ENCODE measurements around the gene CAMSAP3.

Gene CAMSAP3

GRCh38 chr19:7598180-7598579 is 2.5 kb downstream of the CAMSAP3 start:
- no peak overlapping the region for H3K4me3 ChIP-seq (ENCODE audit: low read depth, low read length)
- no peak for DNase-seq (ENCODE audit: low read depth)
- TF ChIP-seq, protein P1, sequence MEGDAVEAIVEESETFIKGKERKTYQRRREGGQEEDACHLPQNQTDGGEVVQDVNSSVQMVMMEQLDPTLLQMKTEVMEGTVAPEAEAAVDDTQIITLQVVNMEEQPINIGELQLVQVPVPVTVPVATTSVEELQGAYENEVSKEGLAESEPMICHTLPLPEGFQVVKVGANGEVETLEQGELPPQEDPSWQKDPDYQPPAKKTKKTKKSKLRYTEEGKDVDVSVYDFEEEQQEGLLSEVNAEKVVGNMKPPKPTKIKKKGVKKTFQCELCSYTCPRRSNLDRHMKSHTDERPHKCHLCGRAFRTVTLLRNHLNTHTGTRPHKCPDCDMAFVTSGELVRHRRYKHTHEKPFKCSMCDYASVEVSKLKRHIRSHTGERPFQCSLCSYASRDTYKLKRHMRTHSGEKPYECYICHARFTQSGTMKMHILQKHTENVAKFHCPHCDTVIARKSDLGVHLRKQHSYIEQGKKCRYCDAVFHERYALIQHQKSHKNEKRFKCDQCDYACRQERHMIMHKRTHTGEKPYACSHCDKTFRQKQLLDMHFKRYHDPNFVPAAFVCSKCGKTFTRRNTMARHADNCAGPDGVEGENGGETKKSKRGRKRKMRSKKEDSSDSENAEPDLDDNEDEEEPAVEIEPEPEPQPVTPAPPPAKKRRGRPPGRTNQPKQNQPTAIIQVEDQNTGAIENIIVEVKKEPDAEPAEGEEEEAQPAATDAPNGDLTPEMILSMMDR (IDR thresholded peaks at IDR 0.05; ENCODE audit: control insufficient read depth, extremely low read depth, insufficient read depth): no peak

GRCh38 chr19:7600721-7601120 is 5.1 kb downstream of the CAMSAP3 start:
- no peak for DNase-seq (ENCODE audit: low read depth)
- TF ChIP-seq, protein P1 (IDR thresholded peaks at IDR 0.05; ENCODE audit: control insufficient read depth, extremely low read depth, insufficient read depth): no peak
- no peak overlapping the region for H3K4me3 ChIP-seq (ENCODE audit: low read depth, low read length)

DNA sequence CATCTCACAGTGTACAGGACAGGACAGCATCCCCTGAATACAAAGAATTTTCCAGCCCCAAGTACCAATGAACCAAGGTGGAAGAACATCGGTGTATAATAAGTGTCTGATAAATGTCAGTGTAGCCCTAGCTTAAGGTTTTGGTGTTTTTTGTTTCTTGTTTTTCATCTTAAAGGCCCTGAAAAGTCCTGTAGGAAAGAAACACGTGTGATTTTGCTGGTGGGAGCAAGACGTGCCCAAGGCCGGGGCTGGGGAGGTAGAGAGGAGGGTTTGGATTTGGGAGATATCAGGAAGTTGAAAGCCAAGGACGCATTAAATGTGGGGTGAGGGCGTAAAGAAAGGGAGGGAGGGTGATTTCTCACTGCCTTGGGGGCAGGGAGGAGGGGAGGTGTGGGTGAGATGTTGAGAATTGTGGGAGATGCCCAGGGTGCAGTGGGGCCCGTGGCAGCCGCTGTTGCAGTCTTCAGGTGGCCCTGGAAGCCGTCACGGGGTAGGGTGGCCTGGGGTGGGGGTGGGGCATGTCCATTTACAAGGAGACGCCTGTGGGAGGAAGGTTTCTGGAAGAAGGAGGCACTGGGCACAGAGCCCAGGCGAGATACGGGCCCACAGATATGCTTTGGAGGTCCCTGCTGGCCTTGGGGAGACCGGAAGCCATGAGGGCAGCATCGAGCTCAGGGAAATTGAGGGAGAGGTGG is 6.7 kb downstream of the CAMSAP3 start:
- no peak overlapping the region for H3K4me3 ChIP-seq (ENCODE audit: low read depth, low read length)
- TF ChIP-seq, protein P1 (IDR thresholded peaks at IDR 0.05; ENCODE audit: control insufficient read depth, extremely low read depth, insufficient read depth): no peak
- DNase-seq (ENCODE audit: low read depth): no peak

GRCh38 chr19:7602935-7603497 is 7.4 kb downstream of the CAMSAP3 start:
- TF ChIP-seq, protein P1 (IDR thresholded peaks at IDR 0.05; ENCODE audit: control insufficient read depth, extremely low read depth, insufficient read depth): no peak
- DNase-seq (ENCODE audit: low read depth): no peak
- H3K4me3 ChIP-seq (ENCODE audit: low read depth, low read length): no peak overlapping the region

DNA sequence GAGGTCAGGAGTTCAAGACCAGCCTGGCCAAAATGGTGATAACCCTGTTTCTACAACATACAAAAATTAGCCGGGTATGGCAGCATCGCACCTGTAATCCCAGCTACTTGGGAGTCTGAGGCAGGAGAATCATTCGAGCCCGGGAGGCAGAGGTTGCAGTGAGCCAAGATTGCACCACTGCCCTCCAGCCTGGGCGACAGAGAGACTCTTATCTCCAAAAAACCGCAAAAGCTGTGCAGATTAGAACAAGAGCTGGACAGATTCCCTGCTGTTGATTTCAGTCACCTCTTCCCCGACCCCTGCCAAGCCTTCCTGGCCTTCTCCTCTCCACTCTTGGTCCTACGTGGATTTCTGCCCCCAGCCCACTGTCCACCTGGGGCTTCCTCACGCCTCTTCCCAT is 8.3 kb downstream of the CAMSAP3 start:
- no peak for DNase-seq (ENCODE audit: low read depth)
- TF ChIP-seq, protein P1 (IDR thresholded peaks at IDR 0.05; ENCODE audit: control insufficient read depth, extremely low read depth, insufficient read depth): no peak
- no peak overlapping the region for H3K4me3 ChIP-seq (ENCODE audit: low read depth, low read length)

DNA sequence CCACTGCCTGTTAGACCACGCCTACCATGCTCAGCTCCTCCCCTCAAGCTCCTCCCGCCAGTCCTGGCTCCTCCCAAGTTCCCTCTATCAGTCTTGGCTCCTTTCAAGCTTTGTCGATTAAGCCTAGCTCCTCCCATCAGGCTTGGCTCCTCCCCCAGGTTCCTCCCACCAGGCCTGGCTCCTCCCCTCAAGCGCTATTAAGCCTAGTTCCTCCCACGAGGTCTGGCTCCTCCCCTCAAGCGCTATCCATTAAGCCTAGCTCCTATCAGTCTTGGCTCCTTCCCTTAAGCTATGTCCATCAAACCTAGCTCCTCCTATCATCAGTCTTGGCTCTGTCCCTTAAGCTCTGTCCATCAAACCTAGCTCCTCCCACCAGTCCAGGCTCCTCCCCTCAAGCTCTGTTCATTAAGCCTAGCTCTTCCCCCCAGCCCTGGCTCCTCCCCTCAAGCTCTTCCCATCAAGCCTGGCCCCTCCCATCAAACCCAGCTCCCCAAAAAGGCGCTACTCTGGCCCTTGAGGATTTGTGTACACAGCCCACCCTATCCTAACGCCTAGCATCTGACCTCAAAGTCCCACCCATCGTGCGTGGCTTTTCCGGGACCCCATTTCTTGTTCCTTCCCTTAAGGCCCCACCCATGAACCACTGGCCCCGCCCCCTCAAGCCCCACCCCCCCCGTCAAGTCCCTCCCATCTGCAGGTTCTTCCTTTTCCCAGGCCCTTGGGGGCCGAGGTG is 10.0 kb downstream of the CAMSAP3 start:
- DNase-seq (ENCODE audit: low read depth): no peak
- TF ChIP-seq, protein P1 (IDR thresholded peaks at IDR 0.05; ENCODE audit: control insufficient read depth, extremely low read depth, insufficient read depth): no peak
- no peak overlapping the region for H3K4me3 ChIP-seq (ENCODE audit: low read depth, low read length)

All from LNCaP clone FGC (cell line).